ENCODE results near the gene RAB44.

RAB44 gene

DNA sequence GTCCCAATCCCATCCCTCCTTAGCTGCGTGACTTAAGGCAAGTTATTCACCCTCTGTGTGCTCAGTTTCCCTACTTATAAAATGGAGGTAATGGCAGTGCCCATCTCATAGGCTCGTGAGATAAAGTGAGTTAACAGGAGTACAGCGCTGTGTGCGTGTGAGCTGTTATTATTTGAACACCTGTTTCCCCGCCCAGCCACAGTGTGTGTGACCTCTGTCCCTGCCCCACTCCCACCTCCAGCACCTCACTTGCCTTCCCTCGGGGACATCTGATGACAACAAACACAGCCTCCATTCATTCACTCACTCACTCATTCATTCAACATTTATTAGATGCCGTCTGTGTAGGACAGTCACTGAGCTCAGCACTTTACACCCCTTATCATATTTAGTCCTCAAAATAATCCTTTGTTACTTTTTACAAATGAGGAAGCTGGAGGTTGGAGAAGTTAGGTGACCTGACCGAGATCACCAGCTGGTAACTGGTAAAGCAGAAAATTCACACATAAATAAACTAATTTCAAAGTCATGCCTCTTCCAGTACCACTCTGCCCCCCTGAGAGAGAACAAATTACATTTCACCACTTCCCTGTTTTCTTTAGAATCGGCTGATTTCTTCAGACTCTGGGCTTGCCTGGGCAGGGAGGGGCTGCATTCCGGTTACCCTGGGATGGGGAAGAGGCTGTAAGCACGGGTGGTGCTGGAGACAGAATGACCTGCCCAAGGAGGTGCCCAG is 83.0 kb downstream of the RAB44 start:
- peak; percentile 62 to 64 for DNase-seq

DNA sequence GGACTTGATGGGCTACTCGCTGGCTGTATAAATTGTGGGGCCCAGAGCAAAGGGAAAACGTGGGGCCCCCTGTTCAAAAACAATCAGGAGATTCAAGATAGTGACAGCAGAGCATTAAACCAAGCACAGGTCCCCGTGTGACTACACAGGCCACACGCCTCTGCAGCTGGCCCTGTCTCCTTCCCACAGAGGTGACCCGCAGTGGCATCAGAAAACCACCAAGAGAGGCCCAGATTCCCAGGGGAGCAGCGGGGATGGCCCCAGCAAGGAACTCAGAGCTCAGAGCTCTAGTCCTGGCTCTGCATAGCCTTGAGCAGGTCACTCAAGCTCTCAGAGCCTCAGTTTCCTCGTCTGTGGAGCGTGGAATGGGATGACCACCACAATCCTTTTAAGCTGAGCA is 84.0 kb downstream of the RAB44 start:
- no peak for DNase-seq
